Mesendoderm (in vitro differentiated cells): Measurements from ENCODE around the gene SAMD1.

Experiments
- DNase-seq: peaks from one replicate; pipeline ENCODE4 v3.0.0; 2013
- H2AK5ac ChIP-seq: 2 replicates; pipeline ENCODE4 v1.6.1; 2013; ENCODE audit warnings: low read length, inconsistent platforms
- H2BK120ac ChIP-seq: 2 replicates; pipeline ENCODE4 v1.6.1; 2013; ENCODE audit warnings: low read depth, mild to moderate bottlenecking, low read length, moderate library complexity, mixed read lengths
- H2BK15ac ChIP-seq: replicated peaks from 2 replicates; pipeline ENCODE4 v1.6.1; 2013; ENCODE audit warnings: low read depth, mild to moderate bottlenecking, moderate library complexity
- H2BK5ac ChIP-seq: 2 replicates; pipeline ENCODE4 v1.6.1; 2013; ENCODE audit warnings: low read length, inconsistent platforms
- H3K18ac ChIP-seq: 2 replicates; pipeline ENCODE4 v1.6.1; 2013; ENCODE audit warnings: mild to moderate bottlenecking, low read length, mixed read lengths
- H3K23ac ChIP-seq: one replicate; pipeline ENCODE4 v1.6.1; 2013; ENCODE audit warnings: low read length
- H3K27ac ChIP-seq: 2 replicates; pipeline ENCODE4 v1.5.1; 2013; ENCODE audit warnings: low read depth, mild to moderate bottlenecking, inconsistent platforms, low read length, moderate library complexity
- H3K27me3 ChIP-seq: 2 replicates; pipeline ENCODE4 v1.6.1; 2013; ENCODE audit warnings: low read length, control low read depth, mild to moderate bottlenecking, inconsistent platforms; ENCODE audit not compliant: insufficient read depth, poor library complexity
- H3K36me3 ChIP-seq: 2 replicates; pipeline ENCODE4 v1.6.1; 2013; ENCODE audit warnings: low read length, inconsistent platforms; ENCODE audit not compliant: control insufficient read depth, insufficient read depth
- H3K4ac ChIP-seq: one replicate; pipeline ENCODE4 v1.6.1; 2013; ENCODE audit warnings: low read depth, mild to moderate bottlenecking, low read length, moderate library complexity
- H3K4me1 ChIP-seq: 2 replicates; pipeline ENCODE4 v1.6.1; 2013; ENCODE audit warnings: low read depth, low read length, inconsistent platforms; ENCODE audit not compliant: control insufficient read depth
- H3K4me2 ChIP-seq: 2 replicates; pipeline ENCODE4 v1.6.1; 2013; ENCODE audit warnings: low read length
- H3K4me3 ChIP-seq: 2 replicates; pipeline ENCODE4 v1.5.1; 2013; ENCODE audit warnings: mild to moderate bottlenecking, low read length
- H3K56ac ChIP-seq: one replicate; pipeline ENCODE4 v1.6.1; 2013; ENCODE audit warnings: low read length
- H3K79me1 ChIP-seq: 2 replicates; pipeline ENCODE4 v1.6.1; 2013; ENCODE audit warnings: low read length, inconsistent platforms
- H3K79me2 ChIP-seq: 2 replicates; pipeline ENCODE4 v1.6.1; 2013; ENCODE audit warnings: mild to moderate bottlenecking, low read length; ENCODE audit not compliant: control insufficient read depth, insufficient read depth
- H3K9ac ChIP-seq: 2 replicates; pipeline ENCODE4 v1.6.1; 2013; ENCODE audit warnings: low read length, inconsistent platforms
- H4K5ac ChIP-seq: one replicate; pipeline ENCODE4 v1.6.1; 2013; ENCODE audit warnings: low read length
- H4K8ac ChIP-seq: one replicate; pipeline ENCODE4 v1.6.1; 2013; ENCODE audit warnings: low read depth, mild to moderate bottlenecking, control low read depth, low read length, moderate library complexity
- WGBS: extraction: QIAGEN DNeasy Blood & Tissue Kit; methylation state at CpG from one replicate; pipeline ENCODE4 v1.1.7; 2013; ENCODE audit warnings: low lambda C conversion rate, missing lambda C conversion rate; ENCODE audit not compliant: insufficient coverage; ENCODE audit errors: extremely low coverage; 5-methylcytosine and 5-hydroxymethylcytosine counted together

The SAMD1 gene

GRCh38 chr19:14059093-14059480, 31.5 kb downstream of the SAMD1 start:
- Histone ChIP-seq H2BK15ac (no peak overlapping the region), H2BK5ac (no peak overlapping the region), H3K79me2 (no peaks in the 10 kb centered on the region), H3K4me1 (peaks cover 2% of the 10 kb centered on the region), H3K36me3 (no peaks in the 10 kb centered on the region), H3K4me3 (no peak overlapping the region), H4K5ac (no peak overlapping the region), H3K27me3 (peaks cover 2% of the 10 kb centered on the region), H3K4ac (no peak overlapping the region), H3K4me2 (no peak overlapping the region), H3K9ac (no peak overlapping the region), H3K23ac (no peak overlapping the region), H2BK120ac (no peak overlapping the region), H3K27ac (no peak overlapping the region), H3K79me1 (no peaks in the 10 kb centered on the region), H4K8ac (no peak overlapping the region), H3K56ac (no peak overlapping the region), H3K18ac (no peak overlapping the region), H2AK5ac (no peak overlapping the region)
- no peak for DNase-seq
- WGBS: no CpG with 5 or more reads among the region's 15 CpGs

DNA sequence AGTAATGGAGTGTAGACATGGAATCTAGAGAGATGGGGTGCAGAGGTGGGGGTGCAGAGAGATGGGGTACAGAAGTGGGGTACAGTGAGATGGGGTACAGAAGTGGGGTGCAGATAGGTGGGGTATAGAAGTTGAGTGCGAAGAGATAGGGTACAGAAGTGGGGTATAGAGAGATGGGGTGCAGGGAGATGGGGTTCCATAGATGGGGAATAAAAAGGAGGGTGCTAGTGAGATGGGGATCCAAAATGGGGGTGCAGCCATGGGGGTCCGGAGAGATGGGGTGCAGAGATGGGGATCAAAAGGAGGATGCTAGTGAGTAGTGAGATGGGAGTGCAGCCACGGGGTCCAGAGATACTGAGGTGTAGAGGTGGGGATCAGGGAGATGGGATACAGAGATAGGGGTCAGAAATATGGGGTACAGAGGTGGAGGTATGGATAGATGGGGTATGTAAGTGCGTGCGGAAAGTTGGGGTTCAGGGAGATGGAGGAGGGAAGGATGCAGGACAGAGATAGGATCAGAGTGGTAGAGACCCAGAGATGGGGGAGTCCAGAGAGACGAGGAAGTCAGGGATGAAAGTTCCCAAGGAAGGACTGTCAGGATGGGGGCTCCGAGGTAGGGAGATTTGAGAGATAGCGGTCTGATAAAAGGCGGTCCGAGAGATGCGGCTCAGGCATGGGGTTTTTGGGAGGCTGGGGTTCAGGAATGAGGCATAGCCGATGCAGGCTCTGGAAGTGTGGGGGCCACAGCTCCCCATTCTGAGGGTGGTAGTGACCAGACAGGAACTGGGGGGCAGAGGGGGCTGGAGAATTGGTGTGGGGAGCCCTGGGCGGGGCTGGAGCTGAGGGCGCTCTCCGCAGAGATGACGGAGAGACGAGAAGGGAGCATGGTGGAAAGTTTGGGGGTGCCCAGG, 32.1 kb downstream of the SAMD1 start:
- Histone ChIP-seq H3K79me2 (no peaks in the 10 kb centered on the region), H3K56ac (peak overlapping the region; percentile 60), H3K79me1 (no peaks in the 10 kb centered on the region), H3K9ac (peak overlapping the region; percentile 40), H2AK5ac (no peak overlapping the region), H3K4me3 (no peak overlapping the region), H3K4ac (no peak overlapping the region), H4K8ac (no peak overlapping the region), H4K5ac (no peak overlapping the region), H2BK15ac (no peak overlapping the region), H2BK120ac (no peak overlapping the region), H3K36me3 (no peaks in the 10 kb centered on the region), H3K27me3 (peaks cover 2% of the 10 kb centered on the region), H3K18ac (no peak overlapping the region), H2BK5ac (no peak overlapping the region), H3K4me1 (peaks cover 2% of the 10 kb centered on the region), H3K23ac (no peak overlapping the region), H3K4me2 (peak overlapping the region; percentile 48), H3K27ac (no peak overlapping the region)
- WGBS: 100% methylated on average over 1 of the region's 17 CpGs
- DNase-seq: no peak

DNA sequence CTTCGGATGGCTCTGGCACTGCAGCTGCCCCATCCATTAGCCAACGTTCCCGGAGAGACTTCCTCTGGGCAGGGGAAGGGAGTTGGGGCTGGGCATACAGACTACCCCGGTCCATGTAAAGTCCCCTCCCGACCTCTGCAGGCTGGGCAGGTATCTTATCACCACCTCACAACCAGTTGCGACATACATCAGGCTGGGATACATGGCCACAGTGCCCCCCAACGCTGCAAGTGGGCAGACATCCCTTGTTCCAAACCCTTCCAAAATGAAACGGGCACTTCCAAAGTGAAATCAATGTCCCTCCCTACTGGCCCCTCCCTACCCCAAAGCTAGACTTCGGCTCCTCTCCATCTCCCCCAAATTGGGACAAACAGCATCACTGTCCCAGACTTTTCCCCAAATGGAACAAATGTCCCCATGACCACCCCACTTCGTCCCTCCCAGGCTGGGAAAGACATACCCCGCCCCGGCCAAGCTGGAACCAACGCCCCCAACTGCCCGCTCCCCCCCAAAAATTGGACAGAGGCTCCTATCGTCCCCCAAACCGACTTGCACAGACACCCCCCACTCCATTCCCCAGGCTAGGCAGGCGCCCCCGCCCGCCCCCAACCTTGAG, 33.7 kb downstream of the SAMD1 start:
- Histone ChIP-seq H3K4me3 (peak overlapping the region; percentile 62), H4K5ac (no peak overlapping the region), H2BK15ac (no peak overlapping the region), H3K4ac (no peak overlapping the region), H3K4me2 (peak overlapping the region; percentile 67), H3K9ac (peak overlapping the region; percentile 77), H3K4me1 (peaks cover 2% of the 10 kb centered on the region), H2AK5ac (no peak overlapping the region), H3K79me2 (no peaks in the 10 kb centered on the region), H3K36me3 (no peaks in the 10 kb centered on the region), H4K8ac (peak overlapping the region; percentile 30), H3K23ac (no peak overlapping the region), H3K56ac (peak overlapping the region; percentile 85), H3K18ac (peak overlapping the region; percentile 41), H3K27me3 (peaks cover 2% of the 10 kb centered on the region), H3K27ac (no peak overlapping the region), H2BK120ac (no peak overlapping the region), H2BK5ac (no peak overlapping the region), H3K79me1 (no peaks in the 10 kb centered on the region)
- peak; percentile 40 for DNase-seq
- WGBS: no CpG with 5 or more reads among the region's 19 CpGs

- no peak overlapping the region for H3K56ac ChIP-seq
Observed at GRCh38 chr19:14056069-14056666, 34.4 kb downstream of the SAMD1 start.

DNA sequence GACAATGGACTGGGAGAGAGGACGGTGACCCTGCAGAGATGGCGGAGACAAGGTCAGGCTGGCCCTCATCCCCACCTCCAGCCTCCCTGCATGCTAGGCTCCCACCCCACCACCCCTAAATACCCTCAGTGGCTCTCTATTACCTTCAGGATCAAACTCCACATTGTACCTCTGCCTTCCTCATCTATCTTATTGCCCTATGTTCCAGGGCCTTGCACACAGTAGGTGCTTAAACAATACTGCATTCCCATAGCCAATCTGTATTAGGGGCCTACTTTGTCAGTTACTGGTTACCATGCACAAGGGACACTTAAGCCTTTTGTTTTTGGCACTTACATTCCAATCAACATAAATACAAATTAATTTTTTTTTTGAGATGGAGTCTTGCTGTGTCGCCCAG, 35.2 kb downstream of the SAMD1 start:
- Histone ChIP-seq H2BK5ac (no peak overlapping the region), H4K5ac (no peak overlapping the region), H3K4me1 (peaks cover 2% of the 10 kb centered on the region), H4K8ac (no peak overlapping the region), H2BK15ac (no peak overlapping the region), H3K56ac (no peak overlapping the region), H3K27ac (no peak overlapping the region), H3K36me3 (no peaks in the 10 kb centered on the region), H3K4ac (no peak overlapping the region), H3K4me2 (no peak overlapping the region), H3K18ac (no peak overlapping the region), H3K9ac (no peak overlapping the region), H3K79me2 (no peaks in the 10 kb centered on the region), H3K4me3 (no peak overlapping the region), H2BK120ac (no peak overlapping the region), H2AK5ac (no peak overlapping the region), H3K23ac (no peak overlapping the region), H3K79me1 (no peaks in the 10 kb centered on the region), H3K27me3 (peaks cover 2% of the 10 kb centered on the region)
- no CpG with 5 or more reads among the region's 3 CpGs for WGBS
- no peak for DNase-seq

More at GRCh38 chr19:14056069-14056666, 34.4 kb downstream of the SAMD1 start:
- no CpG with 5 or more reads among the region's 10 CpGs for WGBS
- Histone ChIP-seq H3K4ac (no peak overlapping the region), H3K9ac (no peak overlapping the region), H3K23ac (no peak overlapping the region), H3K27me3 (peaks cover 2% of the 10 kb centered on the region), H3K79me2 (no peaks in the 10 kb centered on the region), H3K4me2 (no peak overlapping the region), H4K5ac (no peak overlapping the region), H2BK120ac (no peak overlapping the region), H3K27ac (no peak overlapping the region), H3K4me1 (peaks cover 2% of the 10 kb centered on the region), H3K18ac (no peak overlapping the region), H2AK5ac (no peak overlapping the region), H3K4me3 (no peak overlapping the region), H3K36me3 (no peaks in the 10 kb centered on the region), H3K79me1 (no peaks in the 10 kb centered on the region), H2BK5ac (no peak overlapping the region), H4K8ac (no peak overlapping the region), H2BK15ac (no peak overlapping the region)
- no peak for DNase-seq
